ENCODE results near the gene THEMIS2. TPM values are rescaled to one million over a fixed set of nuclear protein-coding genes. Genes with fewer than 3 reads are reported as not detected.

Gene THEMIS2
- polyA plus RNA-seq, 3 donors = 306 to 618 (median 344) TPM

- intact Hi-C loops (cut with micrococcal nuclease) = loop anchor here (2.0 kb wide), 1 partner anchor 14 kb away; no protein-coding TSS in a partner anchor
- peaks cover 79 to 88% of the 10 kb centered on the region in 2 donors for H3K4me1 ChIP-seq (ENCODE audit: control insufficient read depth in 1 of 2, insufficient read depth in 2 of 2, low read length in 2 of 2)
- peaks cover 75% of the 10 kb centered on the region for H3K79me2 ChIP-seq (ENCODE audit: insufficient read depth, low read length)
- H3K9me3 ChIP-seq (replicated peaks in 1 of 2; ENCODE audit: control insufficient read depth in 1 of 2, insufficient read depth in 1 of 2, low read length in 2 of 2) = no peaks in the 10 kb centered on the region
- peak overlapping the region; percentile 99 for H3K4me3 Mint-ChIP-seq
- peaks cover 0 to 1% (median 0%) of the 10 kb centered on the region in 3 donors for H3K27me3 Mint-ChIP-seq (ENCODE audit: low read depth in 3 of 3)
- peak overlapping the region; percentile 98 for H3K9ac ChIP-seq (ENCODE audit: insufficient read depth, low read length, poor library complexity, severe bottlenecking)
- H3K36me3 Mint-ChIP-seq = peaks cover 31 to 46% of the 10 kb centered on the region in 2 donors
- H4K20me1 ChIP-seq (ENCODE audit: insufficient read depth, low read length) = peaks cover 39% of the 10 kb centered on the region
- TF ChIP-seq, protein P1, sequence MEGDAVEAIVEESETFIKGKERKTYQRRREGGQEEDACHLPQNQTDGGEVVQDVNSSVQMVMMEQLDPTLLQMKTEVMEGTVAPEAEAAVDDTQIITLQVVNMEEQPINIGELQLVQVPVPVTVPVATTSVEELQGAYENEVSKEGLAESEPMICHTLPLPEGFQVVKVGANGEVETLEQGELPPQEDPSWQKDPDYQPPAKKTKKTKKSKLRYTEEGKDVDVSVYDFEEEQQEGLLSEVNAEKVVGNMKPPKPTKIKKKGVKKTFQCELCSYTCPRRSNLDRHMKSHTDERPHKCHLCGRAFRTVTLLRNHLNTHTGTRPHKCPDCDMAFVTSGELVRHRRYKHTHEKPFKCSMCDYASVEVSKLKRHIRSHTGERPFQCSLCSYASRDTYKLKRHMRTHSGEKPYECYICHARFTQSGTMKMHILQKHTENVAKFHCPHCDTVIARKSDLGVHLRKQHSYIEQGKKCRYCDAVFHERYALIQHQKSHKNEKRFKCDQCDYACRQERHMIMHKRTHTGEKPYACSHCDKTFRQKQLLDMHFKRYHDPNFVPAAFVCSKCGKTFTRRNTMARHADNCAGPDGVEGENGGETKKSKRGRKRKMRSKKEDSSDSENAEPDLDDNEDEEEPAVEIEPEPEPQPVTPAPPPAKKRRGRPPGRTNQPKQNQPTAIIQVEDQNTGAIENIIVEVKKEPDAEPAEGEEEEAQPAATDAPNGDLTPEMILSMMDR (IDR thresholded peaks at IDR 0.05) = no peak
- DNase-seq = peak in 1 of 3 donors; percentile 44
- peaks cover 19 to 22% of the 10 kb centered on the region in 2 donors for H3K36me3 ChIP-seq (replicated peaks in 1 of 2; ENCODE audit: control insufficient read depth in 1 of 2, insufficient read depth in 2 of 2, low read length in 2 of 2)
- H3K4me3 ChIP-seq (replicated peaks in 1 of 3; ENCODE audit: low read depth in 2 of 3, low read length in 3 of 3) = peak overlapping the region; percentile 86 to 100 (median 90)
- peak overlapping the region; percentile 99 for H3K27ac Mint-ChIP-seq
- WGBS (ENCODE audit: insufficient coverage) = under 1% methylated on average over 37 of the region's 38 CpGs
- H2AFZ ChIP-seq (ENCODE audit: insufficient read depth, low read depth, low read length, poor library complexity, severe bottlenecking) = no peak overlapping the region
- H3K4me1 Mint-ChIP-seq = peaks cover 60% of the 10 kb centered on the region
- H3K27me3 ChIP-seq (ENCODE audit: control insufficient read depth in 2 of 2, insufficient read depth in 2 of 2, low read length in 2 of 2) = no peaks in the 10 kb centered on the region
- H3K9me3 Mint-ChIP-seq = peaks cover 0 to 4% (median 1%) of the 10 kb centered on the region in 7 donors
- H3K27ac ChIP-seq (ENCODE audit: low read depth in 1 of 2, low read length in 2 of 2) = peak overlapping the region; percentile 96 to 99
- peak overlapping the region; percentile 97 for H3K4me2 ChIP-seq (replicated peaks; ENCODE audit: extremely low read depth, low read length, poor library complexity, severe bottlenecking)
These were observed 633 bp downstream of the THEMIS2 start for GRCh38 chr1:27872802-27873551.

DNA sequence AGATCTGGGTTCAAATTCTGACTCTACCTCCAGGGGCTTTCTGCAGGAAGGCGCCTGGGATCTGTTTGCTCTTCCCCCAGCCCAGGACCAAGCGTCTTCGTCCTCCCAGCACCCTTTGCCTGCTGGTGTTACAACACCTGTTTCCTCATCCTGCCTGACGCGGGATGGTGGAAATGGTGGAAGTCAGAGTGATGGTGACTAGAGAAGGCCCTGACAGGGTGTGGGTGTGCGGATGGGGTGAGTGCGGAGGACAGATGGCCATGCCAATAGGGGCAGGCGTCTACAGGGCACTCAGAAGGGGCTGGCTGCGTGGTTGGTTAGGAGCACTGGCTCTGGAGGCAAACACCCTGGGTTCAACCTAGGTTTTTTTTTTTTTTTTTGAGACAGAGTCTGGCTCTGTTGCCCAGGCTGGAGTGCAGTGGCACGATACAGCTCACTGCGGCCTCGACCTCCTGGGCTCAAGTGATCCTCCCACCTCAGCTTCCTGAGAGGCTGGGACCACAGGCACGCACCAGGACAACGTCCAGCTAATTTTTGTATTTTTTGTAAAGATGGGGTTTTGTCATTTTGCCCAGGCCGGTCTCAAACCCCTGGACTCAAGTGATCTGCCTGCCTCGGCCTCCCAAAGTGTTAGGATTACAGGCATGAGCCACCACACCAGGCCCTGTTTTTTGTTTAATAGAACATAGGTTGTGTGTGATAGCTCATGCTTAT is 1.5 kb downstream of the THEMIS2 start:
- Histone ChIP-seq H2AFZ (ENCODE audit: insufficient read depth, low read depth, low read length, poor library complexity, severe bottlenecking) (no peak overlapping the region), H3K9me3 (replicated peaks in 1 of 2; ENCODE audit: control insufficient read depth in 1 of 2, insufficient read depth in 1 of 2, low read length in 2 of 2) (no peaks in the 10 kb centered on the region), H4K20me1 (ENCODE audit: insufficient read depth, low read length) (peaks cover 47% of the 10 kb centered on the region), H3K27me3 (ENCODE audit: control insufficient read depth in 2 of 2, insufficient read depth in 2 of 2, low read length in 2 of 2) (no peaks in the 10 kb centered on the region), H3K4me3 (replicated peaks in 1 of 3; ENCODE audit: low read depth in 2 of 3, low read length in 3 of 3) (peak overlapping the region; percentile 86 to 100 (median 90)), H3K9ac (ENCODE audit: insufficient read depth, low read length, poor library complexity, severe bottlenecking) (peak overlapping the region; percentile 98), H3K79me2 (ENCODE audit: insufficient read depth, low read length) (peaks cover 84% of the 10 kb centered on the region), H3K4me2 (replicated peaks; ENCODE audit: extremely low read depth, low read length, poor library complexity, severe bottlenecking) (peak overlapping the region; percentile 97), H3K4me1 (ENCODE audit: control insufficient read depth in 1 of 2, insufficient read depth in 2 of 2, low read length in 2 of 2) (peaks cover 80 to 88% of the 10 kb centered on the region in 2 donors), H3K27ac (ENCODE audit: low read depth in 1 of 2, low read length in 2 of 2) (peak overlapping the region; percentile 96 to 99), H3K36me3 (replicated peaks in 1 of 2; ENCODE audit: control insufficient read depth in 1 of 2, insufficient read depth in 2 of 2, low read length in 2 of 2) (peaks cover 28 to 31% of the 10 kb centered on the region in 2 donors)
- H3K27me3 Mint-ChIP-seq (ENCODE audit: low read depth in 3 of 3) = peaks cover 0 to 1% (median 0%) of the 10 kb centered on the region in 3 donors
- DNase-seq = peak; percentile 81 to 87 (median 87)
- peak overlapping the region; percentile 99 for H3K27ac Mint-ChIP-seq
- peak overlapping the region; percentile 99 for H3K4me3 Mint-ChIP-seq
- H3K36me3 Mint-ChIP-seq = peaks cover 39 to 54% of the 10 kb centered on the region in 2 donors
- TF ChIP-seq, protein P1 (IDR thresholded peaks at IDR 0.05) = no peak
- intact Hi-C loops (cut with micrococcal nuclease) = loop anchor here (2.0 kb wide), 2 partner anchors 15 to 17 kb away; no protein-coding TSS in a partner anchor
- peaks cover 61% of the 10 kb centered on the region for H3K4me1 Mint-ChIP-seq
- H3K9me3 Mint-ChIP-seq = peaks cover 0 to 4% (median 1%) of the 10 kb centered on the region in 7 donors
- 33% methylated on average over 8 of the region's 16 CpGs for WGBS (ENCODE audit: insufficient coverage)

Measured in CD14-positive monocyte (primary cell).